ENCODE measurements around the gene CHCHD10.

CHCHD10 gene

GRCh38 chr22:23787600-23787896 is 19.8 kb upstream of the CHCHD10 start:
- DNase-seq (ENCODE audit: low spot score): no peak

DNA sequence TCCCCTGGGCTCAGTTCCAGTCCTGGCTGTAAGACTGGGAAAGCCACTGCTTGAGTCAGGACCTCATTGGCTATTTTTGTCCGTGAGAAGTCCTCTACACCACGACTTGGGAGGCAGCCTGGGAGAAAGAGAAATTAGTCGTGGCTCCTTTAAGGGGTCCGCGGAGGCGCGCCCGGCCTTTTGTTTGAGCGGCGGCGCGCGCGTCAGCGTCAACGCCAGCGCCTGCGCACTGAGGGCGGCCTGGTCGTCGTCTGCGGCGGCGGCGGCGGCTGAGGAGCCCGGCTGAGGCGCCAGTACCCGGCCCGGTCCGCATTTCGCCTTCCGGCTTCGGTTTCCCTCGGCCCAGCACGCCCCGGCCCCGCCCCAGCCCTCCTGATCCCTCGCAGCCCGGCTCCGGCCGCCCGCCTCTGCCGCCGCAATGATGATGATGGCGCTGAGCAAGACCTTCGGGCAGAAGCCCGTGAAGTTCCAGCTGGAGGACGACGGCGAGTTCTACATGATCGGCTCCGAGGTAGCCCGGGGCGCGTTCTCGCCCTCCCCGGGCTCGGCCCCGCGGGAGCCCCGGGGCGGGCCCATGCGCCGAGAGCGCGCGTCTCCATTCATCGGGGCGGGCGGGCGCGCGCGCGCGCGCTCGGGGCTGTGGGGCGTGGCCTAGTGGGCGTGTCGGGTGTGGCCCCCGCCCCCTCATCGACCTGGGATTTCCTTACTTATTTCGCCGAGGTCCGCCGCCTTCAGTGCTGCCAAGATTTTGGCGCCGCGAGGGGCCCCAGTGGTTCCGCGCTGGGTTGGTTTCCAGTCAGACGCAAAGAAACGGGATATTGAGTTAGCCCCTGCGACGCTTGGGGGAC is 19.2 kb upstream of the CHCHD10 start, which contains the start of gene SMARCB1:
SMARCB1 (plus strand) TSS at position 215 of the 848 bp plus-strand sequence; CDS start at position 419, 204 bp downstream.
- peak; percentile 98 for DNase-seq (ENCODE audit: low spot score)

GRCh38 chr22:23786261-23786710 is 18.5 kb upstream of the CHCHD10 start:
- DNase-seq (ENCODE audit: low spot score): no peak

GRCh38 chr22:23784215-23784732 is 16.5 kb upstream of the CHCHD10 start:
- peak; percentile 77 for DNase-seq (ENCODE audit: low spot score)

GRCh38 chr22:23783265-23784150 is 15.7 kb upstream of the CHCHD10 start:
- no peak for DNase-seq (ENCODE audit: low spot score)

DNA sequence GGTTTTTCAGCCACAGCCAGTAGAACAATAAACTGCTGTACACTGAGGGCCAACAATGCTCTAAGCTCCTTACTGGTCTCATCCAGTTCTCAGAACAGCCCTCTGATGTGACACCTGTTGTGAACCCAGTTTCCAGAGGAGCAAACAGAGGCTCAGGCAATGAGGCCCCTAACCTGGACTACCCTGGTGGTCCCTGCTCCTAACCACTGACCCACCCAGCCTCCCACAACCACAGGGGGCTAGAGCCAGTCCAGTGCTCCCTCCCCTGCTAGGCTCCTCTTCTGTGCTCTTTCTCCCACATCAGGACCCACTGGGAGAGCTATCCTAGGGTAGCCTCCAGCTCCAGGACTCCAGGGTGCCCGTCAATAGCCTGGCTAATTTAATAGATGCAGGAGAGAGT is 14.9 kb upstream of the CHCHD10 start:
- no peak for DNase-seq (ENCODE audit: low spot score)

GRCh38 chr22:23782252-23782651 is 14.5 kb upstream of the CHCHD10 start:
- no peak for DNase-seq (ENCODE audit: low spot score)

- DNase-seq (ENCODE audit: low spot score): peak; percentile 74
These were observed 13.9 kb upstream of the CHCHD10 start for GRCh38 chr22:23781511-23782183.

GRCh38 chr22:23781065-23781464 is 13.3 kb upstream of the CHCHD10 start:
- DNase-seq (ENCODE audit: low spot score): no peak

GRCh38 chr22:23780146-23780748 is 12.5 kb upstream of the CHCHD10 start:
- DNase-seq (ENCODE audit: low spot score): no peak

- DNase-seq (ENCODE audit: low spot score): no peak
These were observed 12.0 kb upstream of the CHCHD10 start for GRCh38 chr22:23779731-23780130.

DNA sequence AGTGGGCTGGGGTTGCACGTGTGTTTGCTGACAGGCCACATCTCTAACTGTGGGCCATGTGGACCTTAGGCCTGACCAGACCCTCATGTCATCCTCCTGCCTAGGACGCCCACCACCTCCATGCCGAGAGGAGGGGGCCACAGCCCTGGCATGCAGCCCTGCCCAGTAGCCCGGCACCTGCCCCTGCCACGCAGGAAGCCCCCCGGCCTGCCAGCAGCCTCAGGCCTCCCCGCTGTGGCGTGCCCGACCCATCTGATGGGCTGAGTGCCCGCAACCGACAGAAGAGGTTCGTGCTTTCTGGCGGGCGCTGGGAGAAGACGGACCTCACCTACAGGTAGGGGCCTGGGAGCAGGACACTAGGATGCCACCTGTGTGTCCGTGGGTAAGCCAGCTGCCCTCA is 11.3 kb upstream of the CHCHD10 start:
- no peak for DNase-seq (ENCODE audit: low spot score)

DNA sequence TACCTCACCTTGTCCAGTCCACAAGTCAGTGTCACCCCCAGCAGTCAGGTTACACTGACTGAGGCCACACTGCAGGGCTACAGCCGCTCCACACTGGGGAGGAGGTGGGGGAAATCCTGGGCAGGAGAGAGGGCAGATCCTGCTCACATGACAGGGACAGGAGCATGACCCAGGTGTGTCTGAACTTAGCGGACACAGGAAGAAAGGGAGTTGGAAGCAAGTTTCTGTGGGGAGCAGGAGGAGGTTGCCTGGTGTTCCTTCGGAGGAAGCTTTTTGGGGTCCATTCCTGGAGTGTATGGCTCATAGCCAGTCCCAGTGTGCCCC is 10.8 kb upstream of the CHCHD10 start:
- DNase-seq (ENCODE audit: low spot score): no peak

DNA sequence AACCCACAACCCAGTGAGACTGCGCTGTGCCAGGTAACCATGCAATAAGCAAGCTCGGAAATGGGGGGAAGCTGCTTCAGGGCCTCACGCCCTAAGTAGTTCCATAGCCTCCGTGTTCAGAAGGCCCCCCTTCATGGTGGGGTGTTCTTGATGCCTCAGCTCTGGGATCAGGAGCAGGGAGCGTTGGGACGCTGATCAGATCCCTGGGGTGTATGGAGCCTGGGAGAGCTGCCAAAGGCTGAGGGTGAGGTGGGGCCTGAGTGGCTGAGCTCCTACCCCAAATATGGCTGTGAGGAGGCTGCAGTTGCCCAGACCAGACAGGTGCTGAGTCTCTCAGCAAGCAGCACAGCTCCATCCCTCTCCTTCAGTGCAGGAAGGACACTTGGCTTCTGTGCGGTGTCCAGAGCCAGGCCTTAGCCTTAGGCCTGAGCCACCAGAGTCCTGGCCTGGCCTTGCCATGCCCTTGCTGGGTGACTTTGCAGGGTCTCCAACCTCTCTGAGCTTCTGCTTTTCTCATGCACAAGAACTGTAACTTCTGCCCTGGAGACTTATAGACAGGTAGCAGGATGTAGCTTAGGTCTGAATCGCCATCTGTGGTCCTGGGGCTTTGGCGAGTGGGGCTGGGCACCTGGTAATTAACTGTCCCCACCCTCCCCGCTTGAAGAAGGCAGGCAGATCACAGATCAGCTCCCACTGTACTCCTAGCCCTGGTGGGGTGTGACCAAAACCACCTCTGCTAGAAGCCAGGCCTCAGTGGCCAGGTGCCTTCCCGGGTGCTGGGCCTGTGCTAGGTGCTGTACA is 10.2 kb upstream of the CHCHD10 start:
- no peak for DNase-seq (ENCODE audit: low spot score)

GRCh38 chr22:23775779-23776375 is 8.1 kb upstream of the CHCHD10 start:
- DNase-seq (ENCODE audit: low spot score): no peak

DNA sequence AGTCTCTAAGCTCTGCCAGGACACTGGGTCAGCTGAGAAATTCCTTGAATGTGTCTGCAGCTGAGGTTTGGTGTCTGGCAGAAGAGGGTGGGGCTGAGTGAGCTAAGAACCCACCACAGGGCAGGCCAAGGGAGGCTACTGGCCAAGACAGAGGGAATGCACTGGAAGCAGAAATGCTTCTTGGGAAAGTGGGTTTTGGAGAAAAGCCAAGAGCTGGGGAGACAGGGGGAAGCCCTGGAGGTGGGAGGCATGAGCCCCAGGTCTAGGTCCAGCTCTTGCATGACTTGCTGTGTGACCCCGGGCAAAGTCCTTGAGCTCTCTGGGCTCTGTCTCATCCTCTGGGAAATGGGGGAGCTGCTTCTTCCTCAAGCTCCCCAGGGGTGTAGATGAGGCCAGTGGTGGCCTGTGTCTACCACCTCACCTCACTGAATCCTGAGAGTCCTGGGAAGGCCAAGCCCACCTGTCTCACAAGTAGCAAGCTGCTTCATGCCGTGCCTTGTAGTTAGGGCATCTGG is 7.2 kb upstream of the CHCHD10 start:
- peak; percentile 72 for DNase-seq (ENCODE audit: low spot score)

DNA sequence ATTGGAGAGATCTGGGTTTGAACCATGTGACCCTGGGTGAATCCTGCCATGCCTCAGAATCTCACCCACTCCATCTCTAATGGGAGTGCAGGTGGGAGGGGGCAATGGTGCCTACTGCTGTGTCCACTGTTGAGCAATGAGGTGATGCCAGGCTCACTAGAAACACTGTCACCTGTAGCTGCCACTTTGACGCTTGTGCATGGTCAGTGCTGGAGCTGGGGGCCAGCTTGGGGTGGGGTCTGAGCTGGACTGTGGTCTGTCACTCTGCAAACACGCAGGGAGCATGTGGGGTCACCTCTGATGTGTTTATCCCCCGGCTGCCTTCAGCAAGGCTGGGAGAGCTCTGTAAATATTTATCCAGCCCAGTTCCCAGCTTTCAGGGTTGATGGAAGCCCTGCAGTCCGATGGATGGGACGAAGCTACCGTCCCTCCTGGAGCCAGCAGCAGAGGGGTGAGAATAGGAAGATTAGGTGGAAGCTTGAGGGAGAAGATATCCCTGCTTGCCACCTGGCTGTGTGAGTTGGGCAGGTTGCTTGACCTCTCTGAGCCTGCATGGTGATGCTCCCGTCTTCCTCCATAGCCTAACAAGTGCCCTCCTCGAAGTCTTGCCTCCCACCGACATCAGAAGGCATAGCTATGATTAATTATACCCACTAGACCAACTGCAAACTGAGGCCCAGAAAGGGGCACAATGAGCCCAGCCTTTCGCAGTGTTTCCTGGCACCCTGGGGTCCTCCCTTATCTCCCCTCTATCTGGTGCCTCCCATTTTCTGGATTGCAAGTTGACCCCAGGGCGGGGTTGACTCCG is 6.5 kb upstream of the CHCHD10 start:
- no peak for DNase-seq (ENCODE audit: low spot score)

DNA sequence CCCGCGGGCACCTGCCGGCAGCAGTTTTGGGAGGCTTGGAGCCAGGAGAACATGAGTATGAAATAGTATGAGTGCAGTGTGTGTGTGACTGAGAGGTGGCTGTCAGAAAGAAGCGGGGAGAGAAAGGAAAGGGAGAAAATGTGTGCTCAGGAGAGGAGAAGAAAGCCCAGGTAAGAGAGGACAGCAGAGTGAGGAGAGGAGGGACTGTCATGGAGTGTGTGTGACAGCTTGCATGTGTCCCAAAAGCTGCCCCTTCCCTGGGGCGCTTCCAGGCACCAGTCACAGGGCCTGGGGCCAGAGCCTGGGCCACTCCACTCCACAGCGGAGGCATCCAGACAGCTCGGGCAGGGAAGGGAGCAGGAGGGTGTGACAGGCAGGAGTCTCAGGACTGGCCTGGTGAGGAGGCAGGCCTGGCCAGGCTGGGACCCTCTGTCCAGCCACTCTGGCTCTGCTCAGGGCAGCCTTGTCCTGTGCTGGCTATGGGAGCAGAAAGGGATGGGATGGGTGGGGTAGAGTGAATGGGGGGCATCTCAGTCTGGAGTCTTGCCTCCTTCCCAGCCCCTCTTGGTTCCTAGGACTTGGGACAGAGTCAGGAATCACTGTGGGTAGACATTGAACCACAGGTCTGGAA is 5.8 kb upstream of the CHCHD10 start:
- DNase-seq (ENCODE audit: low spot score): no peak

Data from hepatic stellate cell (primary cell).